GM12878 (cell line): ENCODE data around the gene MDM1. TPM values are rescaled to one million over a fixed set of nuclear protein-coding genes. Genes with fewer than 3 reads are reported as not detected.

ENCODE experiments used
- ATAC-seq: fragments of 200-7000 bp; cut with Tn5 transposase; 3 replicates; pipeline ENCODE4 v1.9.1; 2020; ENCODE audit warnings: mild to moderate bottlenecking, moderate library complexity
- BruUV-seq: library from RNA; stranded (reverse); fragments of 400-500 nt; replicated peaks from 2 replicates; lab custom pipeline; 2021; lab: Mats Ljungman, UMichigan
- CTCF ChIA-PET: fragments of 300-600 bp; sonication (Branson Sonifier 250); formaldehyde crosslinking; extraction: SDS; loops from one replicate; lab custom pipeline; 2021; ENCODE audit warnings: inconsistent platforms; lab: Yijun Ruan, JAX
- POLR2A ChIA-PET: fragments of 350-600 bp; formaldehyde crosslinking; extraction: SDS; loops from one replicate; lab custom pipeline; 2021; ENCODE audit warnings: inconsistent platforms; lab: Charles Lee
- RAD21 ChIA-PET: fragments of 300-600 bp; sonication (Branson Sonifier 250); formaldehyde crosslinking; loops from one replicate; lab custom pipeline; 2023; ENCODE audit warnings: antibody characterized with exemption; ENCODE audit not compliant: unreplicated experiment; lab: Charles Lee
- SMC1A ChIA-PET: fragments of 300-600 bp; sonication (Branson Sonifier 250); formaldehyde crosslinking; loops from one replicate; lab custom pipeline; 2023; ENCODE audit not compliant: unreplicated experiment, uncharacterized antibody; lab: Charles Lee
- DNase-seq: peaks from one replicate; pipeline ENCODE4 v3.0.0-alpha.2; 2011; ENCODE audit warnings: low read depth, low spot score
- FAIRE-seq: peaks from 3 replicates; lab custom pipeline; 2011; peaks lifted over from hg19 to GRCh38; lab: Jason Lieb, UNC
- H2AFZ ChIP-seq: 2 replicates; pipeline ENCODE4 v1.6.0; 2011; ENCODE audit warnings: low read depth, low read length, control low read depth; ENCODE audit not compliant: control insufficient read depth
- H3K27ac ChIP-seq: 2 replicates; pipeline ENCODE4 v1.5.1; 2011; ENCODE audit warnings: control low read depth; ENCODE audit not compliant: control insufficient read depth, insufficient read depth
- H3K27me3 ChIP-seq, 2 experiments: replicated peaks in 1 of 2; 2 replicates each; pipeline versions ENCODE4 v1.6.0 to v1.6.1; 2011; ENCODE audit warnings: low read length in 1 of 2; ENCODE audit not compliant: control insufficient read depth in 2 of 2, insufficient read depth in 2 of 2
- H3K36me3 ChIP-seq, 2 experiments: 2 replicates each; pipeline ENCODE4 v1.5.1; 2011; ENCODE audit warnings: low read length in 1 of 2; ENCODE audit not compliant: control insufficient read depth in 2 of 2, insufficient read depth in 2 of 2
- H3K4me1 ChIP-seq: 2 replicates; pipeline ENCODE4 v1.6.1; 2011; ENCODE audit warnings: mild to moderate bottlenecking, low read length, moderate library complexity, mixed read lengths; ENCODE audit not compliant: control insufficient read depth, insufficient read depth
- H3K4me2 ChIP-seq: 2 replicates; pipeline ENCODE4 v1.6.0; 2011; ENCODE audit warnings: control low read depth; ENCODE audit not compliant: control insufficient read depth, insufficient read depth
- H3K4me3 ChIP-seq: fragments of 200-600 bp; sonication (generic); 2 replicates; pipeline ENCODE4 v1.5.1; 2016
- H3K79me2 ChIP-seq: 2 replicates; pipeline ENCODE4 v1.6.0; 2011; ENCODE audit warnings: low read length; ENCODE audit not compliant: control insufficient read depth, insufficient read depth
- H3K9ac ChIP-seq: 2 replicates; pipeline ENCODE4 v1.8.0; 2011; ENCODE audit warnings: low read length, control low read depth, mixed read lengths; ENCODE audit not compliant: control insufficient read depth, insufficient read depth
- H3K9me3 ChIP-seq: replicated peaks from 3 replicates; pipeline ENCODE4 v1.5.1; 2011; ENCODE audit warnings: mild to moderate bottlenecking, low read length; ENCODE audit not compliant: control insufficient read depth, insufficient read depth
- H4K20me1 ChIP-seq: 2 replicates; pipeline ENCODE4 v1.6.0; 2011; ENCODE audit not compliant: control insufficient read depth, insufficient read depth
- ASH2L ChIP-seq: fragments of 300-600, 200-600 bp; sonication (generic); IDR thresholded peaks from 2 replicates; pipeline ENCODE4 v1.6.1; 2017; ENCODE audit warnings: low read depth, mild to moderate bottlenecking, borderline replicate concordance
- BACH1 ChIP-seq: fragments of 450-650 bp; IDR thresholded peaks from 2 replicates; pipeline ENCODE4 v1.6.1; 2017; ENCODE audit warnings: mild to moderate bottlenecking, borderline replicate concordance
- BMI1 ChIP-seq: fragments of 450-650 bp; IDR thresholded peaks from 2 replicates; pipeline ENCODE4 v1.6.1; 2016; ENCODE audit warnings: mild to moderate bottlenecking, moderate library complexity, borderline replicate concordance
- DPF2 ChIP-seq: fragments of 450-650 bp; IDR thresholded peaks from 2 replicates; pipeline ENCODE4 v1.6.1; 2017; ENCODE audit warnings: mild to moderate bottlenecking
- EGR1 ChIP-seq, 2 experiments: IDR thresholded peaks; 1 replicate in 1 of 2; 2 replicates in 1 of 2; pipeline ENCODE4 v1.6.1; 2011 to 2012; ENCODE audit warnings: low read depth in 2 of 2, low read length in 2 of 2, borderline replicate concordance in 1 of 2, mild to moderate bottlenecking in 1 of 2, moderate library complexity in 1 of 2
- ESRRA ChIP-seq: IDR thresholded peaks from 2 replicates; pipeline ENCODE4 v1.6.1; 2012; ENCODE audit warnings: mild to moderate bottlenecking, low read length, improper control_type of control experiment
- HDAC2 ChIP-seq: fragments of 200-600 bp; sonication (generic); IDR thresholded peaks from 2 replicates; pipeline ENCODE4 v1.6.1; 2017
- HSF1 ChIP-seq: fragments of 150-350 bp; IDR thresholded peaks from 2 replicates; pipeline ENCODE4 v1.6.1; 2014; ENCODE audit warnings: mild to moderate bottlenecking, low read depth, low read length
- IKZF2 ChIP-seq, 2 experiments: fragments of 450-650 bp; IDR thresholded peaks; 2 replicates each; pipeline ENCODE4 v1.6.1; 2017; ENCODE audit warnings: mild to moderate bottlenecking in 2 of 2, moderate library complexity in 2 of 2
- PAX5 ChIP-seq: IDR thresholded peaks from 2 replicates; pipeline ENCODE4 v1.6.1; 2011; ENCODE audit warnings: low read depth, low read length, borderline replicate concordance
- PAX8 ChIP-seq: fragments of 450-650 bp; IDR thresholded peaks from 2 replicates; pipeline ENCODE4 v1.6.1; 2017; ENCODE audit warnings: mild to moderate bottlenecking, moderate library complexity
- POU2F2 ChIP-seq: IDR thresholded peaks from 3 replicates; pipeline ENCODE4 v1.6.1; 2011; ENCODE audit warnings: low read depth, mild to moderate bottlenecking, low read length, borderline replicate concordance
- RAD51 ChIP-seq: fragments of 450-650 bp; IDR thresholded peaks from 2 replicates; pipeline ENCODE4 v1.6.1; 2016; ENCODE audit warnings: moderate library complexity, mild to moderate bottlenecking, inconsistent platforms
- RB1 ChIP-seq: fragments of 450-650 bp; formaldehyde crosslinking; IDR thresholded peaks from 2 replicates; pipeline ENCODE4 v1.6.1; 2017; ENCODE audit warnings: mild to moderate bottlenecking, borderline replicate concordance
- REST ChIP-seq: IDR thresholded peaks from 2 replicates; pipeline ENCODE4 v1.6.1; 2012; ENCODE audit warnings: mild to moderate bottlenecking, low read depth, low read length
- SMAD1 ChIP-seq: fragments of 450-650 bp; IDR thresholded peaks from 2 replicates; pipeline ENCODE4 v1.6.1; 2018; ENCODE audit warnings: mild to moderate bottlenecking, low read depth; ENCODE audit not compliant: partially characterized antibody
- SPI1 ChIP-seq: IDR thresholded peaks from 2 replicates; pipeline ENCODE4 v1.6.1; 2011; ENCODE audit warnings: low read depth, mild to moderate bottlenecking, low read length, moderate library complexity, borderline replicate concordance; ENCODE audit not compliant: insufficient read depth
- SREBF2 ChIP-seq: IDR thresholded peaks from 2 replicates; pipeline ENCODE4 v1.6.1; 2012; ENCODE audit warnings: mild to moderate bottlenecking, low read length
- SRF ChIP-seq, 2 experiments: IDR thresholded peaks; 2 replicates each; pipeline ENCODE4 v1.6.1; 2011; ENCODE audit warnings: low read depth in 2 of 2, low read length in 2 of 2, mild to moderate bottlenecking in 1 of 2, moderate library complexity in 1 of 2
- SUPT20H ChIP-seq: IDR thresholded peaks from 2 replicates; pipeline ENCODE4 v1.6.1; 2011; ENCODE audit warnings: low read depth, mild to moderate bottlenecking, low read length, moderate library complexity, borderline replicate concordance; ENCODE audit not compliant: control insufficient read depth
- ZNF622 ChIP-seq: fragments of 450-650 bp; IDR thresholded peaks from 2 replicates; pipeline ENCODE4 v1.6.1; 2017; ENCODE audit warnings: mild to moderate bottlenecking, inconsistent platforms
- WGBS: methylation state at CpG from one replicate; pipeline ENCODE4 v1.1.6; 2016; ENCODE audit warnings: low lambda C conversion rate; ENCODE audit not compliant: insufficient replicate concordance, insufficient coverage; ENCODE audit errors: missing lambda C conversion rate; 5-methylcytosine and 5-hydroxymethylcytosine counted together
- in situ Hi-C: fragments of 300-500 bp; cut with MboI; formaldehyde crosslinking; loops from 9 replicates; pipeline ENCODE4 v1.14.3; 2018; ENCODE audit warnings: mixed read lengths
- intact Hi-C: fragments of 100-400 bp; cut with micrococcal nuclease; formaldehyde crosslinking; loops from one replicate; pipeline ENCODE4 v1.14.2; 2022; ENCODE audit not compliant: unreplicated experiment
- polyA plus RNA-seq, 11 experiments: library from polyadenylated mRNA; depleted of rRNA in 4 of 11; unstranded in 6 of 11; stranded (reverse) in 5 of 11; fragments of >200 nt; fragmentation: Nextera tagmentation in 4 of 11; fragmentation: Illumina TruSeq in 1 of 11; extraction: Ambion mirVana in 4 of 11; extraction: Trizol in 1 of 11; gene quantifications; 1 replicate in 1 of 11; 2 replicates in 10 of 11; pipeline versions ENCODE4 v1.2.1 to v1.2.3, GENCODE V29; 2011 to 2016; ENCODE audit warnings: inconsistent platforms in 2 of 11, missing spikeins in 2 of 11, low read depth in 1 of 11
- total RNA-seq, 4 experiments: library from RNA; depleted of rRNA in 3 of 4; stranded (reverse); fragments of >200 nt in 3 of 4; fragmentation: Illumina TruSeq in 1 of 4; extraction: Trizol in 1 of 4; gene quantifications; 2 replicates each; pipeline versions ENCODE4 v1.2.1 to v1.2.3, GENCODE V29; 2013 to 2021

MDM1 gene
- total and polyA plus RNA-seq, 10 of the 15 experiments (the other 5 are each of a cell fraction or from before 2014, with no cell fraction given): 10.1 to 25.3 (median 16.5) TPM

GRCh38 chr12:68286396-68286795, 45.8 kb downstream of the MDM1 start (continued):
- TF ChIP-seq BACH1: no peak
- no peak for TF ChIP-seq ESRRA

- no peak overlapping the region for H3K4me2 ChIP-seq
- no peaks in the 10 kb centered on the region for H3K36me3 ChIP-seq
- no peaks in the 10 kb centered on the region for H3K79me2 ChIP-seq
- no peak for ATAC-seq
- no peak for FAIRE-seq
- H3K4me3 ChIP-seq: no peak overlapping the region
- no peaks in the 10 kb centered on the region; the same call in 2 of the 3 replicates for H3K9me3 ChIP-seq
- no peak for DNase-seq
- H3K9ac ChIP-seq: no peak overlapping the region
- TF ChIP-seq SREBF2 (no peak), SUPT20H (no peak), ZNF622 (no peak), HSF1 (no peak), EGR1 (IDR thresholded peaks at IDR 0.05; ENCODE audit: borderline replicate concordance in 1 of 2, low read depth in 2 of 2, low read length in 2 of 2) (no peak), BMI1 (no peak), POU2F2 (no peak), SRF (IDR thresholded peaks at IDR 0.05; ENCODE audit: low read depth in 2 of 2, low read length in 2 of 2) (no peak), SMAD1 (no peak), HDAC2 (no peak), PAX8 (no peak), RB1 (no peak), REST (no peak), PAX5 (no peak), IKZF2 (IDR thresholded peaks at IDR 0.05) (no peak), DPF2 (no peak), RAD51 (no peak), ASH2L (no peak), SPI1 (no peak)
- ChIA-PET SMC1A (interaction anchor here (0.9 to 2.4 kb wide), 6 partner anchors 9 to 49 kb away, joined by 3 to 7 read pairs (median 3); no protein-coding TSS in a partner anchor), POLR2A (no interaction called here), CTCF (interaction anchor here (1.2 to 1.6 kb wide), 2 partner anchors 9 to 62 kb away, joined by 4 to 5 read pairs; no protein-coding TSS in a partner anchor), RAD21 (no interaction called here)
- H3K27ac ChIP-seq: no peak overlapping the region
- no peak overlapping the region for H2AFZ ChIP-seq
- H3K27me3 ChIP-seq: no peaks in the 10 kb centered on the region
- WGBS: 68% methylated on average over 3 of the region's 3 CpGs
- intact Hi-C loops (no loop called here), in situ Hi-C loops (no loop called here)
- no peaks in the 10 kb centered on the region for H4K20me1 ChIP-seq
- no TSS peak for BruUV-seq
- H3K4me1 ChIP-seq: peaks cover under 1% of the 10 kb centered on the region
Measured at GRCh38 chr12:68285541-68285940, 46.6 kb downstream of the MDM1 start.
